Measurements from ENCODE around the gene ECT2.
"Not testable (repeated sequence)": the region's sequence is repeated elsewhere in the genome, so short reads cannot be mapped to it uniquely, and the experiment has no call there.

The ECT2 gene

DNA sequence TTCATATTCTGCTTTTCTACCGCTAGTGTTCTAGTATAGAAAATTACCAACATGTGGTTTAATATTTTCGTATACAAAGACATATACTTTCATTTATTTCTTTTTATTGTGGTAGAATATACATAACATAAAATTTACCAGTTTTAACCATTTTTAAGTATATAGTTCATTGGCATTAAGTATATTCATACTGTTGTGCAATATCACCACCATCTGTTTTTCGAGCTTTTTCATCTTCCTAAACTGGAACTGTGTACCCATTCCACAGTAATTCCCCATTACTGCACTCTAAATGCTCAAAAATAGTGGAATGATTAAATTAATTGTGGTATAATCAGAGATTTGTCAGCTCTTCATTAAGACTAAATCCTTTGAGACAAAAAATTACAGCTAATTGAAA, 62.9 kb downstream of the ECT2 start:
- FAIRE-seq: peak; percentile 27

DNA sequence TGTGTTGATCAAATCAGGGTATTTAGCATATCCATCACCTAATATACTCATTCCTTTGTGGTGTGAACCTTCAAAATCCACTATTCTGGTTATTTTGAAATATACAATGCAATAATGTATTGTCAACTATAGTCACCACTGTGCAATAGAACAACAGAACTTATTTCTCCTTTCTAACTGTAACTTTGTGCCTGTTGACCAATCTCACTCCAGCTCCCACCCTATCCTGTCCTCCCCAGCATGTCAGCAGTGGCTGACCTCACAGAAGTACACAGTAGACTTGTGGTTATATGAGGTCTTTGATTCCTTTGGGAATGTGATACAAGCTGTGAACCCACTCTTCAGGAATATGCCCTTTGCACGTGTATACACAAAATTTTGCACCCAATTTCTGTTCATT, 64.2 kb downstream of the ECT2 start:
- FAIRE-seq: no peak

DNA sequence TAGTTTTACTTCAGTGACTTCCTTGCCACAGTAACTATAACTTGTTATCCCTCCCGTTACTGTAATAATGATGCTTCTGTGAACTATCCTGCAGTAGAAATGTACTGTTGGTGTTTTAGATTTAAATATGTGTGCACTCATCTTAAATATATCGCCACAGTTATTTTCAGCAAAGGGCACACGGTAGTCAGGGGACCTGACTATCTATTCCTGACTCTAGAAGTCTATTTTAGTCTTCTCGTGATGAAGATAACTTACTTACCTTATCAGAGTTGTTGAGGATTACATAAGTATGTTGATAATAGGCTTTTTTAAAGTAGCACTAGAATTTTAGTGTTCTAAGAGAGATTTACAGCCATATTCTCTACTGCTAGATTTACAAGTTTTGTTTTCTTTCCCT, 65.3 kb downstream of the ECT2 start:
- FAIRE-seq: no peak

DNA sequence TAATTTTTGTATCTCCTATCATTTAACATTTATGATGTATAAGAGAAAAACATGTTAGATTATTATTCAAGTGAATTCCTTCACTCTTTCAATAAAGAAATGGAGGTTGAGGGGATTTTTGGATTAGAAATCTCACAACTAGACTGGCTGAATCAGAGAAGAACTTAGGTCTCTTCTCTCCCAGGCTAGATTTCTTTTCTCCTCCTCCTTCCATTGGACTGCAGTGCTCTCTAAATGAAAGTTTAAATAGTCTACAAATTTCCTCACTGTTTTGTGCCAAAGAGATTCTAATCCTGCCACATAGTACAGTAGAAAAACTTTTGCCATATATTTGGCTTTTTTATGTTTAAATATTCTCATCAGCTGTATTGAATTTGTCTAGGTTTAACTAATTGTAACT, 65.8 kb downstream of the ECT2 start:
- no peak for FAIRE-seq

DNA sequence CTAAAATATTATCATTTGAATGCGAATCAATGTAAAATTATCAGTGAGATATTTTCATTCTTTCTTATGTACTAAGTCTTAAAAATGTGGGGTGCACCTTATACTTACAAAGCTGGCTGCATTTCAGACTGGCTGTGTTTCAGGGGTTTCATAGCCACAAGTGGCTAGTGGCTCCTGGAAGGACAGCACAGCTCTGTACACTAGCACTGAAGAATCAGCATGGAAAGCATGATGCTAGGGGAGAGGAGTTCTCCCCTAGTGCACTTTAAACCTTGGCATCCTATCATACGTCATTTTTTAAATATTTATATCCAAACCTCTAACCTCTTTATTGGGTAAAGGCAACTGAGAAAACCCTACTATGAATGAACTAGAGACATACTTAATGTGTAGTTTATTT, 66.4 kb downstream of the ECT2 start:
- no peak for FAIRE-seq

DNA sequence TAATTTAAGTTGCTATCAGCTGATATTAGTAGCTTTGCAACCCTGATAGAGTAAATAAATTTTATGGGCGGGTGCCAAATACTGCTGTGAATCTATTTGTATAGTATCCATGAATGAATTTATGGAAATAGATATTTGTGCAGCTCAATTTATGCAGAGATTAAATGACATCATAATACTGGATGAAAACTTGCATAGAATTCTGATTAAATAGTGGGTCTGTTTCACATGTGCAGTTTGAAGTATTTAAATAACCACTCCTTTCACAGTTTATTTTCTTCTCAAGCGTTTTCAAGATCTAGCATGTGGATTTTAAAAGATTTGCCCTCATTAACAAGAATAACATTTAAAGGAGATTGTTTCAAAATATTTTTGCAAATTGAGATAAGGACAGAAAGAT, 70.0 kb downstream of the ECT2 start:
- FAIRE-seq: no peak

DNA sequence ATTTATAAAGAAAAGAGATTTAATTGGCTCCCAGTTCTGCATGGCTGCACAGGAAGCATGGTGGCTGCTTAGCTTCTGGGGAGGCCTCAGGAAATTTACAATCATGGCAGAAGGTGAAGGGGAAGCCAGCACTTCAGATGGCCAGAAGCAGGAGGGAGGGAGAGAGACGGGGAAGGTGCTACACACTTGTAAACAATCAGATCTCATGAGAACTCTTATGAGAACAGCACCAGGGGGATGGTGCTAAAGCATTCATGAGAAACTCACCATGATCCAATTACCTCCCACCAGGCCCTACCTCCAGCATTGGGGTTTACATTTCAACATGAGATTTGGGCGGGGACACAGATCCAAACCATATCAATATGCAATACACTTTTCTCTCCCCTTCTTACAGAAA, 73.7 kb downstream of the ECT2 start:
- FAIRE-seq: no peak

DNA sequence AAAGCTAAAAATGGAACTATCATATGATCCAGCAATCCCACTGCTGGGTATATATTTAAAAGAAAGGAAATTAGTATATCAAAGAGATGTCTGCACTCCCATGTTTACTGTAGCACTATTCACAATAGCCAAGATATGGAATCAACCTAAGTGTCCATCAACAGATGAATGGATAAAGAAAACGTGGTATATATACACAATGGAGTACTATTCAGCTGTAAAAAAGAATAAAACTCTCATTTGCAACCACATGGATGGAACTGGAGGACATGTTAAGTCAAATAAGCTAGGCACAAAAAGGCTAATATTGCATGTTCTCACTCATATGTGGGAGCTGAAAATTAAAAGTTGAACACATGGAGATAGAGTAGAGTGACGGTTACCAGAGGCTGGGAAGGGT, 76.7 kb downstream of the ECT2 start:
- FAIRE-seq: not testable (repeated sequence)

DNA sequence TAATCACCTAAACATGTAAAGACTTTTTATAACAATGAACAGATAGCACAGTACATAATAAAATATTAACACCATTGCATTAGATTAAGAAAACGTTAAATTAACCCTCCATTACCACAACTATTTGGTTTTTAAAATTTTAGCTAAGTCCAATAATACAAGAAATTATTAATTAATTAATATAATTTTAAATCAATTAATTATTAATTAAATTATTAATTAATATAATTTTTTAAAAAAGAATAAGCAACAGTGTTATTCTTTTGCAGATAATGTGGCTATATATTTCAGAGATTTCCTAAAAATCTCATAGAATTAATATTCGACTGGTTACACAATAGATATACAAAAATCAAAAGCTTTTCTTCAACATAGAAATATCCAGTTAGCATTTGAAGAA, 82.5 kb downstream of the ECT2 start:
- peak; percentile 41 for FAIRE-seq

DNA sequence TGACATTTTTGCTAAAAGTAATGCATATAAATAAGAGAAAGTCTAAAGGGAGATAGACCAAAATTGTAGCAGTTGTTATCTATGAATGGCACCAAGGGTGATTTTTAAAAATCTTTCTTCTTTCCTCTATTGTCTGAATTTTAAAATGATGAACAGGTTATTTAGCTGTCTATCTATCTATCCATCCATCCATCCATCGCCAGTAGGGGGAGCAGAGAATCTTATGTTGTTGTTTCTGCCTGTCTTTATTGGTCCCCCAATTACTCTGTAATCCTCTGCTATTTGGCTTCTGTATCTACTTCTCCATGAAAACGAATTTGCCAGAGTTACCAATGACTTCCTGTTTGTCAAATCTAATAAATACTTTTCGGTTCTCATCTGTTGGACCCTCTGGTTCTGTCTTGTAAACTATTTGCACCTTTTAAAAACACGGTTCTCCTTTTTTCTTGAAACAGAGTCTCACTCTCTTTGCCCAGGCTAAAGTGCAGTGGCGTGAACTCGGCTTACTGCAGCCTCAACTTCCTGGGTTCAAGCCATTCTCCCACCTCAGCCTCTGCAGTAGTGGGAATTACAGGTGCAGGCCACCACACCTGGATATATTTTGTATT, 86.0 kb downstream of the ECT2 start:
- peak; percentile 96 for FAIRE-seq

DNA sequence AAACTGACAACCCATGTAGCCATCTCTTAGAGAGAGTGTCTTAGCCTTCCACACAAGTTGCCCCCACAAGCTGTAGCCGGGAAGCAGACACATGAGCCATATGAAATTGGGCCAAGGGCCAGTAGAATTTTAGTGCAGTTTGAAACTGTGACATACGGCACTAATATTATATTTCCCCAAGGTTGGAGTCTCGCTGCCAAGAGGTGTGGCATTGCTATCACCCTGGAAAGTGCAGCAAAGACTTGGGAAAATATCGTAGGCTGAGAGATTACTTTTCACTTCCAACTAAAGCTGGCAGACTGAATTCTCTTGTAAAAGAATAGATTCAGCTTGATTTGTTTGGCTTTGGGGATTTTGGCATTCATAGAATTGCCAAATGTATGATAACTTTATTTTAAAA, 89.2 kb downstream of the ECT2 start:
- no peak for FAIRE-seq

DNA sequence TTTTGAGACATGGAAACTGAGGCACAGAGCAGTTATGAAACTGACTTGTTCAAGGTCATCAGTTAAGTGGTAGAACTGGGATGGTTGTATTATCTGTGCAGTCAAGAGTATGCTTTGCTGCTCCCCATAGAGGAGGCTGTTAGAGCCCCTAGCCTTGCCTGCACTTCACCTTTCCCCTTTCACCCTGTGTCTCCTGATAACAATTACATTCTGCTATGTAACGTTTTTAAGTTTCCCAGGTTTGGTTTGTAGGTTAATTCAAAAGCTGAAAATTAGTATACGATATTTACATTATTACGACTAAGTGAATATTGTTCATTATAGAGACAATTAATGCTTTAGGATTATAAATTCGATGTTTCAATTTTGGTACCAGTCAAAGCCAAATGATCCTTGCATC, 89.9 kb downstream of the ECT2 start:
- FAIRE-seq: no peak

DNA sequence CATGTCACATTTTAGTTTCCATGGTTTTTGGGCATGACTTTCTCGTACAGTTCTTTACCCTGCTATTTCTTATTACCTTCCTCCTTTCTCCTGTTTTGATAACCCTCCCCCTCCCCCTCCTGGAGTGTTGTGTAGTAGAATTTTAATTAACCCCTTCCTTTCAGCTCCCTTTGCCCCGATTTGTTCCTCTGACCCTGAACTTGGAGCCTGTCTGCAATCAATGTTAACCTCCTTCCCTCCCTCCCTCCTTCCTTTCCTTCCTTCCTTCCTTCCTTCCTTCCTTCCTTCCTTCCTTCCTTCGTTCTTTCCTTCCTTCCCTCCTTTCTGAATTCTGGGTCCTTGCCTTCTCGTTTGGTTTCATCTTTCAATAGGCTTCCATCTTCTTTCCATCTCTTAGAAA, 90.4 kb downstream of the ECT2 start:
- no peak for FAIRE-seq

DNA sequence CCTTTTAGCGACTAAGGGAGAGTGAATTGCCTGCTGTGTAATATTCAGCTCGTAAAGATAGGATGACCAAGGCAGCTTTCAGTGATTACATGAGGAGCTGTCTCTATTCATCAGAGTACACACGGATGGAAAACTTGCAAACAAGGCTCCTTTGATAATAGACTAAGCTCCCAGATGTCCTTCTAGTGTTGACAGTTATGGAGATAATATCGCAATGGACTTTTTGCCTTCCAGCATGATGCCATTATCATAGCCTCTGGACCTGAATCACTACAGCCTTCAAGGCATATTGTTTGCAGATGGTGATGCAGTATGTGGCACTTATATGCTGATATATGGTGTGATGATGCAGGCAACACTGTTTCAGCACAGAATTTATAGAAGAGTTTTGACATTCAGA, 93.9 kb downstream of the ECT2 start:
- FAIRE-seq: no peak

DNA sequence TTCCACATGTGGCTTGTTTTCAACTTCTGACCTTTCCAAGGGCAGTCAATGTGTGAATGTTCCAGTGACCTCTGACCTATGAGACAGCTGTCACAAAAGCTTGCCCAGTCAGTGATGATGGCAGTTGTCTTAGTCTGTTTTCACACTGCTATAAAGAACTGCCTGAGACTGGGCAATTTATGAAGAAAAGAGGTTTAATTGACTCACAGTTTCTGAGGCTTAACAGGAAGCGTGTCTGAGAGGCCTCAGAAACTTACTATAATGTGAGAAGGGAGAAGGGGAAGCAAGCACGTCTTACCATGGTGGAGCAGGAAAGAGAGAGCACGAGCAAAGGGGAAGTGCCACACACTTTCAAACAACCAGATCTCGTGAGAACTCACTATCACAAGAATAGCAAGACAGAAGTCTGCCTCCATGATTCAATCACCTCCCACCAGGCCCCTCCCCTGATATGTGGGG, 95.6 kb downstream of the ECT2 start:
- FAIRE-seq: no peak

DNA sequence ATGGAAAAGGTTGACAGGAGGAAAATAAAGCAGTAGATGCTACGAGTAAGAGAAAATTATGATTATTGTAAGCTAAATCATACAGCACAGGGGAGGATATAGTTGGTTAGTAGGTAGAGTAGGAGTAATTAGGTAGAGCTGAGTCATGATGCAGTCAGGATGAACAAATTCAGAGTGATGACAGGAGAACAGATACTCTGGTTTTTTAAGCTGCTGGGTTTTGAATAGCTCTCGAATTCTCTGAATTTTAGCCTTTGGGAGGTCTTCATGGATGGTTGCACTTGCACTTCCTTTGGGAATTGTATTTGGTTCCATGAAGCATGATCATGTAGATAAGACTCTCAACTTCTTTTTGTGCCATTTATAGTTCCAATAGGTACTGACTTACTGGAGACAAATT, 96.2 kb downstream of the ECT2 start:
- no peak for FAIRE-seq

DNA sequence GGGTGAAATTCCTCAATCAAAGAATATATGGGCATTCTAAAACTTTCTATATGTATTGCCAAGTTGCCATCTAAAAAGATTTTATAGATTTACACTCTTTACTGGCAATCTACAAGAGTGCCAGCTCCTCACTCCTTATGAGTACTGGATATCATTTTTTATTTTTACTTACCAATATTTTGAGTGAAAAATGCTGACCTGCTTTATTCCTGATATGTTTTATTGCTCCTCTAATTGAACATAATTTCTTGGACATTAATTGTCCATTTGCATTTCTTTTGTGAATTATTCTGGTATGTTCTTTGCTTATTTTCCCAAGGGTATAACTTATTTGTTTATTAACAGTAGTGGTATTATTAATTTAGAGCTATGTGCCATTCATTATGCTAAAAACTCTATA, 96.8 kb downstream of the ECT2 start:
- no peak for FAIRE-seq

DNA sequence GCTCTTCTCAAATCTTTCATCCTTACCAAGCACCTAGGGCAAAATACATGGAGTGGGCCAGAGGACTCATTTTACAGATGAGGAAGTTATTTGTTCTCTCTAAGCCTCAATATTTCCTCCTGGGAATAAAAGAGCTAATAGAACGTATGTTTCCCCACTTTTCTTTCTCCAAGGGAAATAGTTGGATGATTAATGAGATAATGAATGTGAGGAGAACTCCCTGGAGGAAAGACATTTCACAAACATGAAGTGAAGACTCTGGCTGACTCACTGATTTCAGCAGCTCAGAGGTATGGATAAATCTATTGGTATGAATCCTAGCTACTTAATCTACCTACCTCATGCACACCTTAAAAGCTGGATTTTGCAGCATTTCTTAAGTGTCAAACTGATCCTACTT, 98.4 kb downstream of the ECT2 start:
- FAIRE-seq: no peak

DNA sequence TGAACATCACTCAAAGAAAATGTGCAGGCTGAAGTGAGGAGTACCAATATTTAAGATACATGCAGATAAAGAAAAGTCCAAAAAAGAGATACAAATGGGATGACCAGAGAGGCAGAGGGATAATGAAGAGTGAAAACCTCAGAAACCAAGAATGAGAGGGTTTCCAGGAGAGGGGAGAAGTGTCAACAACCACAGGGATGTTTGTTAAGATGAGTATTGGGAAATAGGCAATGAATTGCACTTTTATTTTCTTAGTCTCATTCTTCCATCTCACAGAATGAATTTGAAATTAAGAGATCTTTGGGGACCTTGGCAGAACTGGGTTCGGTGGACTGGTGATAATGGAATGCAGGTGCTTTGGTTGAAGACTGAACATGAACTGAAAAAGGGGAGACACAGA, 102.5 kb downstream of the ECT2 start:
- FAIRE-seq: no peak

DNA sequence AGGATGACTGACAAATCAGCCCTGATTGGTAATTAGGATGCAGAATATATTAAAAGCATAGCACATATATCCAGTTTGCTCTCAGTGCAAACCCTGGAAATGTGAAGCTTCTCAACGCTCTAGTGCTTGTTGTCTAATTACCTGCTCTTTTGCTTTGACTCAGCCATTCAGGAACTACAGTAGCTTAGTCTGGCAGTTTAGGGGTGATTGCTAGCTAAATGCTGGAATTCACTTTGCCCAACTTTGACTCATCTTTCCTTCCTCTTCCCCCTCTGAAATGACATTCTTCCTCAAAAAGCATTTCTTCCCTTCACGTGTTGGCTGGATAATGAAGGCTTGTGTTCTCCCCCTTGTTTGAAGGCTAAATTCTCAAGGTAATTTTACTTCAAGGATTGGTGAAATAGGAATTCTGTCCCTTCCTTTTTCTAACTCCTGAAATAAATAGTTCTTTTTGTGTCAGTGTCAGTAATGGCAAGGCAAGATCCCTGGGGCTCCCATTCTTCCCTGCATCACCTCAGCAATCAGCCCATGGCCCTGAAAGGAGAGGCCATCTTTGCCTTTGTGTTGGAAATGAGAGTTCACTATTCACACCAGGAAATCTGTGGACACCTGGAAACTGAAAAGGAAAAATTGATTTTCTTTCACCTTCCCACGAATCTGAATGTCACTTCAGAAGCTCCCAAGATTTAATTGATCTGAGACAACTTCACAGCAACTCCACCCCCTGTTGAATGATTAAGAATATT, 103.6 kb downstream of the ECT2 start:
- no peak for FAIRE-seq

DNA sequence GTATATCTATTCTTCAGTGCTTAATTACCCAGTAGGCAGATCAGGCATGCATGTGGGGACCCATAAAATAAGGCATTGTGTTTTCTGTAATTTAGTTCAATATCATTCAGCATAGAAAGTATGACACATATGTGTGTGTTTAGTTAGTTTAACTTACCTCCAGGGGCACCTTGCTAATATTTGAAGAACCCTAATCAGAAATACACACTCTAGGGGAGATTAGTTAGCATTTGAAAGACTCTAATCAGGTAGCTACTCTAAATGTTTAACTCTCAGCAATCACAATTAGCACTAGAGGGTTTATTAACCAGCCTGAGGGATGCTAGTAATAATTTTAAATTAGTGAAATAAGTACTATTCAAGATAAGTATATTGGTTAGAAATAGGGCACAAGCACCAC, 104.5 kb downstream of the ECT2 start:
- FAIRE-seq: no peak

DNA sequence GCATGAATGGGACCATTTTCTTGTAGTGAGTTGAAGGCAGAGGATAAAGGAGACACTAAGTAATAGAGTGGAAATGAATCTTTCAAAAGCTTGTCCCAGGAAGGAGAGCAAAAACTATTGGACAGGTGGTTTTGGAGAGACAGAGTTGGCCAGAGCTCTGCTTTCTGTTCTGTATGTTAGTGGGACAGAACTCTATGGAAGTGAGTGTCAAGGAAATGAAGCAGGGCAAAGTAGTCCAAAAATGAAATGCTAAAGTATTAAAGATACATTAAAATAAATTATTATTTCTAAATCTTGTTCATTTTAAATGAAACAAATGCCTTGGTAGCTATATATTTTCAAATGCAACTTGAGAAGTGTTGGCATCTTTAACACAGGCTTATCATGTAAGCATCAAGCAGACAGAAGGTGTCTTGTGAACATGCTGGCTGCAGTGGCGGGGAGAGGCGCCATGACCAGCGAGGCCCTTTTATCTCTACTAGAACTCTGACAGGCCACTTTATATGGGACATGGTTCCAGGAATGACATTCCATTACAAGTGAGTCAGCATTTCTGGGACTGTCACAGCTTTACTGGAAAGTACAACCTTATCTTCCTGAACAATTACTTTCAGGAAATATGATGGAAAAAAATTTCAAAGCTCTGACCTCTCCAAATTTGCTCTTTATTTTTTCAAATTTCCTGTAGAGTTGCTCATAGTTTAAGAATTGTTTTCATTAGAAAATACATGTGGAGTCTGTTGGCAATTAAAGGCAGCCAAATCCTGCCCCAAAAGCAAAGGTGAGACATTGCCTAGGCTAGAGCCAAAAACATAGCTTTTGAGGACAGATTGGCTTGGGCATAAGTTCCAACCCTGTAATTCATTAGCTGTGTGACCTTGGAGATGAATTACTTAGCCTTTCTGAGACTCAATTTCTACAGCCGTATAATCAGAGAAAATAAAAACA, 106.5 kb downstream of the ECT2 start:
- peak; percentile 27 for FAIRE-seq

DNA sequence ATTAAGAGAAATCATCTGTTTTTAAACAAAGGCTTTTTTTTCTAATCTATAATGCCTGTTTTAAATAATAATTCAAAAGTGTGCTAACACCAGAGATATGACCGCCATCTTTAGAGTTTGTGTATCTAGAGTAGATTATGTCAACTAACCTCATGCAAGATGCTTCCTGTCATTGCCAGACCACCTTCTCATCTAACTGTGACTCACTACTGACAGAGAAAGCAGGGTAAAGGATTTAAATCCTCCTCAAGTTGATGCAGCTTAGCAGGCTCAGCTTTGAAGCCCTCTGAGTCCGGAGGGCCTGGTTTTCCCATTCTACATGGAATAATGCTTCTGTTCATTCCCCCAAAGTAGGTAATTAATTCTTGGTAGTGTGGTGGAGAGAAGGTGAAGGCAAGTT, 108.5 kb downstream of the ECT2 start:
- FAIRE-seq: no peak
